Retinal pigment epithelial cell (primary cell): ENCODE results near the gene NUP133.
"Not testable (repeated sequence)": the region's sequence is repeated elsewhere in the genome, so short reads cannot be mapped to it uniquely, and the experiment has no call there.

Experiments used
- DNase-seq: peaks from one replicate; pipeline ENCODE4 v3.0.0-alpha.2; 2010; ENCODE audit warnings: low read depth
- H3K4me3 ChIP-seq: 2 replicates; pipeline ENCODE4 v1.5.1; 2011; ENCODE audit warnings: mild to moderate bottlenecking, low read length, control low read depth, moderate library complexity
- CTCF ChIP-seq: conservative IDR thresholded peaks from 2 replicates; pipeline ENCODE4 v1.5.1; 2011; ENCODE audit warnings: low read depth, low read length, control low read depth, inconsistent platforms

Gene NUP133

DNA sequence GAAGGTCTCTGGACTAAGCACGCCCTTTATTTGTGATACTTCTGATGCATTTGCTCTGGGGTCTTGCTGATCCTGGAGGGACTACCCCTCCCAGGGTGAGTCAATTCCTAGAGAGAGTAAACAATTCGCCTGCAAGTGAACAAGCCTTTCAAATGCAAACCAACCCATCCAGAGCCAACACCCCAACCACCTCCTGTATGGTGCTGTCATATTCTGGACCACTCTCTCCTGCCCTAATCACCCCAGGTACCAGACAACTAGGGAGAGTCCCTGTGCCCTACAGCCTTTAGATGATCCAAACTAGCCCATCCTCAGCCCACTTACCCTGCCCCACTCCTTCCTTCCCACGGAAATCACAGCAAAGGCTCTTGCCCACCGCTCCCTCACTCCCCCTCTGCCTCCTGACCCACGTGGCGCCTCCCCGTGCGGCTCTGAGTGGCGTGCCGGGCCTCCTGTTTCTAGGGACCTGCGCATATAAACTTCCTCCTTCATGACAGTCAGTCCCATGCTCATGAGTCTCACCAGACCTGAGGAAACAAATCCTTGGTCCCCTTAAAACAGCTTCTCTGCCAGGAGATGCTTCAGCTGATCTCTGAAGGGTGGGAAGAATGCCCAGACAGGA lies 111.4 kb downstream of the NUP133 start:
- no peak overlapping the region for H3K4me3 ChIP-seq
- TF ChIP-seq CTCF: no peak
- no peak for DNase-seq

- H3K4me3 ChIP-seq, DNase-seq: not testable (repeated sequence)
Observed at GRCh38 chr1:229394517-229394916, 113.6 kb downstream of the NUP133 start.

DNA sequence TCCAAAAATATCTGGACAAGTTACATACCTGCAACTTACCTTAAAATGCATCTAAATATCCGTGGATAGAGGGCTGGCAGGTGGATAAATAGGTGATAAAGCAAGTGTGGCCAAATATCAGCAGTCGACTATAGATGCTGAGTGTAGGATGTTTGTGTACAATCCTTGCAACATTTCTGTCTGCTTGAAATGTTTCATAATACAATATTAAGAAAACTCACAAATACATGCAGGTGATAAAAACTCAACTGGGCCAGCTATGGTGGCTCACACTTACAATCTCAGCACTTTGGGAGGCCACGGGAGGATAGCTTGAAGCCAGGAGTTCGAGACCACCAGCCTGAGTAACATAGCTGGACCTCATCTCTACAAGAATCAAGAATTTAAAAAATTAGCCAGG lies 115.2 kb downstream of the NUP133 start:
- H3K4me3 ChIP-seq: no peak overlapping the region
- no peak for DNase-seq
- TF ChIP-seq CTCF: no peak
